AG09319 (cell line): ENCODE measurements around the gene SRRM4.
"Not testable (repeated sequence)": the region's sequence is repeated elsewhere in the genome, so short reads cannot be mapped to it uniquely, and the experiment has no call there.

Experiments used
- DNase-seq: peaks from one replicate; pipeline ENCODE4 v3.0.0-alpha.2; 2010; ENCODE audit warnings: low read depth; ENCODE audit errors: extremely low read depth
- TF ChIP-seq, protein P1 (sequence below): IDR thresholded peaks from 2 replicates; pipeline ENCODE4 v1.5.1; 2011; ENCODE audit warnings: low read depth, mild to moderate bottlenecking, inconsistent platforms, low read length, moderate library complexity

SRRM4 gene

GRCh38 chr12:118984161-118984943 lies 3.0 kb downstream of the SRRM4 start:
- TF ChIP-seq, protein P1, sequence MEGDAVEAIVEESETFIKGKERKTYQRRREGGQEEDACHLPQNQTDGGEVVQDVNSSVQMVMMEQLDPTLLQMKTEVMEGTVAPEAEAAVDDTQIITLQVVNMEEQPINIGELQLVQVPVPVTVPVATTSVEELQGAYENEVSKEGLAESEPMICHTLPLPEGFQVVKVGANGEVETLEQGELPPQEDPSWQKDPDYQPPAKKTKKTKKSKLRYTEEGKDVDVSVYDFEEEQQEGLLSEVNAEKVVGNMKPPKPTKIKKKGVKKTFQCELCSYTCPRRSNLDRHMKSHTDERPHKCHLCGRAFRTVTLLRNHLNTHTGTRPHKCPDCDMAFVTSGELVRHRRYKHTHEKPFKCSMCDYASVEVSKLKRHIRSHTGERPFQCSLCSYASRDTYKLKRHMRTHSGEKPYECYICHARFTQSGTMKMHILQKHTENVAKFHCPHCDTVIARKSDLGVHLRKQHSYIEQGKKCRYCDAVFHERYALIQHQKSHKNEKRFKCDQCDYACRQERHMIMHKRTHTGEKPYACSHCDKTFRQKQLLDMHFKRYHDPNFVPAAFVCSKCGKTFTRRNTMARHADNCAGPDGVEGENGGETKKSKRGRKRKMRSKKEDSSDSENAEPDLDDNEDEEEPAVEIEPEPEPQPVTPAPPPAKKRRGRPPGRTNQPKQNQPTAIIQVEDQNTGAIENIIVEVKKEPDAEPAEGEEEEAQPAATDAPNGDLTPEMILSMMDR: no peak
- DNase-seq: no peak

GRCh38 chr12:118986050-118986449 lies 4.7 kb downstream of the SRRM4 start:
- TF ChIP-seq, protein P1: no peak
- DNase-seq: no peak

GRCh38 chr12:118999107-118999506 lies 17.8 kb downstream of the SRRM4 start:
- TF ChIP-seq, protein P1: no peak
- DNase-seq: no peak

DNA sequence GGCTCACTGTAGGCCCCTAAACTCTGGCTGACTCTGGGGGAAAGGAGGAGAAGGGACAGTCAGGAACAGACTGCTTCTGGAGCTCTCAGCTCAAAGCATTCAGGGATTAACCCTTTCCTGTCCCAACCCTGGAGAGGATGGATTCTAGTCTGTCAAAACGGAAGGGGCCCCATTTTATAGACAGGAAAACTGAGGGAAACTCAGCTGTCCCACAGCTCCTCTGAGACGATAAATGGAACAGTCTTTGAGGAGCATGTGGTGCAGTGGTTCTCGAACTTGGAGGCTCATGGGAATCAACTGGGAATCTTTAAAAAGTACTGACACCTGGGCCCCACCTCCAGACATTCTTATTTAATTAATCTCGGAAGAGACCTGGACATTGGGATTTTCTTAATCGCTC lies 23.7 kb downstream of the SRRM4 start:
- no peak for DNase-seq
- TF ChIP-seq, protein P1: no peak

- TF ChIP-seq, protein P1: no peak
- DNase-seq: no peak
These were observed 24.6 kb downstream of the SRRM4 start for GRCh38 chr12:119005913-119006312.

GRCh38 chr12:119006746-119007145 lies 25.4 kb downstream of the SRRM4 start:
- no peak for DNase-seq
- TF ChIP-seq, protein P1: no peak

DNA sequence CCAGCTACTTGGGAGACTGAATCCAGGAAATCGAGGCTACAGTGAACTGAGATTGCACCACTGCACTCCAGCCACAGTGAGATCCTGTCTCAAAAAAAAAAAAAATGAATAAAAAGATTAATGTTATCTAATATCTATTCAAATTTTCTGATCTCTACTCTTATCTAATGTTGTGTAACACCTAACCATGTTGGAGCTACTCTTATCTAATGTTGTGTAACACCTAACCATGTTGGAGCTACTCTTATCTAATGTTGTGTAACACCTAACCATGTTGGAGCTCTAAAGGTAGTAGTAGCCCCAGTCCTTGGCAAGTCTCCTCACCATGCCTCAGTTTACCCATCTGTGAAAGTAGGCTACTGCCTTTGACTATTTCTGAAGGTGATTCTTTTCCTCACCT lies 26.9 kb downstream of the SRRM4 start:
- not testable (repeated sequence) for DNase-seq

DNA sequence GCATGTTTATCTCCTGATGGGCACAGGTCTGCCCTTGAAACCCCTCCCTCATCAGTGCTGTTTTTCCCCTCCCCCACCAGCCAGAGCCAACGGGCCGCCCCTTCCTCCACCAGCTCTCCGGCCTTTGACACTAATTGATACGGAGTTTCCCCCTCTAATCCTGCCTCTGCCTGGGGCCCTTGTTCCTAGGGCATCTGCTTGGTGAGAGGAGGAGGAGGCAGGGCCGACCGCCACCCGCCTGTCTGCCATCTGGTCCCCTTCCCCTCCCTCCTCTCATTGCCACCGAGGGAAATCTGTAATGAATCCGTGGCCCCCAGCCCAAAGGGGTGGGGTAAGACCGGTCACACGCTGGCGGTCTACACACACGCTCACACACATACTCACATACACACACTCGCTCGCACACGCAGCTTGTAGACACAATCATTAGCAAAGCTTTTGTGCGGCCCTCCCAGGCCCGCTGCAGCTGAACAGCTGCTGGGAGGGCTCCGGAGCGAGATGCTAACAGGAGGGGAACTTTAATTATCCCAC lies 27.4 kb downstream of the SRRM4 start:
- DNase-seq: no peak
- TF ChIP-seq, protein P1: no peak
